Measurements from ENCODE around the gene SEMA3F. TPM values are rescaled to one million over a fixed set of nuclear protein-coding genes. Genes with fewer than 3 reads are reported as not detected.

SEMA3F gene
- total and polyA plus RNA-seq, 2 experiments from 2014 or later: 2.3 to 67.6 TPM

GRCh38 chr3:50221411-50222168, 66.5 kb downstream of the SEMA3F start:
- Histone ChIP-seq H3K79me2 (replicated peaks; ENCODE audit: insufficient read depth) (no peaks in the 10 kb centered on the region), H3K27me3 (ENCODE audit: insufficient read depth) (no peaks in the 10 kb centered on the region), H3K27ac (ENCODE audit: low read depth) (no peak overlapping the region), H3K4me1 (ENCODE audit: insufficient read depth) (peaks cover 1% of the 10 kb centered on the region), H2AFZ (no peak overlapping the region), H3K4me2 (no peak overlapping the region), H3K4me3 (no peak overlapping the region), H3K9me2 (ENCODE audit: insufficient read depth) (no peaks in the 10 kb centered on the region), H3F3A (replicated peaks; ENCODE audit: low read depth) (peaks cover 10% of the 10 kb centered on the region; the same call in 1 of the 2 replicates), H3K36me3 (ENCODE audit: insufficient read depth) (no peaks in the 10 kb centered on the region), H4K20me1 (replicated peaks; ENCODE audit: insufficient read depth) (no peaks in the 10 kb centered on the region)
- peak; percentile 85 for ATAC-seq
- Mint-ChIP-seq H3K36me3 (ENCODE audit: low read depth) (no peaks in the 10 kb centered on the region; the same call in 2 of the 3 replicates), H3K4me3 (no peak overlapping the region), H3K27me3 (ENCODE audit: insufficient read depth, low read depth, poor library complexity) (peaks cover 20% of the 10 kb centered on the region), H3K27ac (no peak overlapping the region), H3K4me1 (no peaks in the 10 kb centered on the region; the same call in 1 of the 3 replicates), H3K9me3 (no peaks in the 10 kb centered on the region)
- TF ChIP-seq NANOG (IDR thresholded peaks at IDR 0.05; ENCODE audit: borderline replicate concordance) (no peak), ETS1 (IDR thresholded peaks at IDR 0.05) (no peak), REST (IDR thresholded peaks at IDR 0.05; ENCODE audit: unreplicated experiment) (no peak), EZH2 (IDR thresholded peaks at IDR 0.05; ENCODE audit: low read depth, unreplicated experiment) (no peak), CREB1 (CRISPR knock-in tag; IDR thresholded peaks at IDR 0.05; ENCODE audit: low read depth) (0 out of 2 replicates have a peak, but pooled peaks have one; percentile 11), CTCF (conservative IDR thresholded peaks at IDR 0.05; ENCODE audit: low read depth in 2 of 2) (peak; percentile 53 to 86), JUNB (IDR thresholded peaks at IDR 0.05; ENCODE audit: unreplicated experiment) (no peak), POLR2AphosphoS5 (IDR thresholded peaks at IDR 0.05; ENCODE audit: low read depth) (no peak)
- DNase-seq (ENCODE audit: low spot score): peak; percentile 93

All from GM23338 (cell line).